HFFc6 (cell line): ENCODE results near the gene RANBP10. TPM values are rescaled to one million over a fixed set of nuclear protein-coding genes. Genes with fewer than 3 reads are reported as not detected.

Experiments
- DNase-seq: peaks from one replicate; pipeline ENCODE4 v3.0.0-alpha.2; 2018
- H3K27ac Mint-ChIP-seq: 2 replicates; pipeline ENCODE4 v1.8.0; 2020; ENCODE audit warnings: mild to moderate bottlenecking, mixed read lengths
- H3K27me3 Mint-ChIP-seq: 2 replicates; pipeline ENCODE4 v1.8.0; 2021; ENCODE audit warnings: mild to moderate bottlenecking, moderate library complexity, mixed read lengths; ENCODE audit not compliant: insufficient read depth
- H3K36me3 Mint-ChIP-seq: 2 replicates; pipeline ENCODE4 v1.8.0; 2021; ENCODE audit warnings: low read depth, mixed read lengths
- H3K4me1 Mint-ChIP-seq: 2 replicates; pipeline ENCODE4 v1.8.0; 2020; ENCODE audit warnings: low read depth, mixed read lengths
- H3K4me3 Mint-ChIP-seq: 2 replicates; pipeline ENCODE4 v1.8.0; 2020; ENCODE audit warnings: mild to moderate bottlenecking, moderate library complexity, mixed read lengths
- H3K9me3 Mint-ChIP-seq: 2 replicates; pipeline ENCODE4 v1.8.0; 2020; ENCODE audit warnings: mild to moderate bottlenecking, mixed read lengths
- total RNA-seq, 6 experiments: library from RNA; stranded (reverse); fragmentation: NEBNext Ultra II Directional; extraction: Animal tissue kit (Norgen Biotek cat#: 25700); gene quantifications; 2 replicates in 1 of 6; 3 replicates in 5 of 6; pipeline ENCODE4 v1.2.3, GENCODE V29; 2021
- TF ChIP-seq, protein P1 (sequence below): fragments of 200-600 bp; sonication (generic); IDR thresholded peaks from 2 replicates; pipeline ENCODE4 v1.5.0; 2021; ENCODE audit warnings: antibody characterized with exemption, mild to moderate bottlenecking

The RANBP10 gene
- total RNA-seq, 6 experiments from 2014 or later: 11.5 to 15.6 (median 12.8) TPM

DNA sequence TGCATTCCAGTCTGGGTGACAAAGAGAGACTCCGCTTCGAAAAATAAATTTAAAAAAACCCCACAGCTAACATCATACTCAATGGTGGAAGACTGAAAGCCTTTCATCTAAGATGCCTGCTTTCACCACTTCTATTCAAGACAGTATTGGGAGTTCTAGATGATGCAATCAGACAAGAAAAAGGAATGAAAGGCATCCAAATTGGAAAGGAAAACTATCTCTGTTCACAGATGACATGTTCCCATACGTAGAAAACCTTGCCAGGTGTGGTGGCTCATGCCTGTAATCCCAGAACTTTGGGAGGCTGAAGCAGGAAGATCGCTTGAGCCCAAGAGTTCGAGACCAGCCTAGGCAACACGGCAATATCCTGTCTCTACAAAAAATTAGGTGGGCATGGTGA lies 31.1 kb downstream of the RANBP10 start:
- TF ChIP-seq, protein P1, sequence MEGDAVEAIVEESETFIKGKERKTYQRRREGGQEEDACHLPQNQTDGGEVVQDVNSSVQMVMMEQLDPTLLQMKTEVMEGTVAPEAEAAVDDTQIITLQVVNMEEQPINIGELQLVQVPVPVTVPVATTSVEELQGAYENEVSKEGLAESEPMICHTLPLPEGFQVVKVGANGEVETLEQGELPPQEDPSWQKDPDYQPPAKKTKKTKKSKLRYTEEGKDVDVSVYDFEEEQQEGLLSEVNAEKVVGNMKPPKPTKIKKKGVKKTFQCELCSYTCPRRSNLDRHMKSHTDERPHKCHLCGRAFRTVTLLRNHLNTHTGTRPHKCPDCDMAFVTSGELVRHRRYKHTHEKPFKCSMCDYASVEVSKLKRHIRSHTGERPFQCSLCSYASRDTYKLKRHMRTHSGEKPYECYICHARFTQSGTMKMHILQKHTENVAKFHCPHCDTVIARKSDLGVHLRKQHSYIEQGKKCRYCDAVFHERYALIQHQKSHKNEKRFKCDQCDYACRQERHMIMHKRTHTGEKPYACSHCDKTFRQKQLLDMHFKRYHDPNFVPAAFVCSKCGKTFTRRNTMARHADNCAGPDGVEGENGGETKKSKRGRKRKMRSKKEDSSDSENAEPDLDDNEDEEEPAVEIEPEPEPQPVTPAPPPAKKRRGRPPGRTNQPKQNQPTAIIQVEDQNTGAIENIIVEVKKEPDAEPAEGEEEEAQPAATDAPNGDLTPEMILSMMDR: no peak
- Mint-ChIP-seq H3K4me1 (peaks cover 20% of the 10 kb centered on the region), H3K36me3 (peaks cover 23% of the 10 kb centered on the region), H3K4me3 (no peak overlapping the region), H3K27me3 (peaks cover 2% of the 10 kb centered on the region; the same call in 1 of the 2 replicates), H3K27ac (no peak overlapping the region), H3K9me3 (no peaks in the 10 kb centered on the region)
- no peak for DNase-seq

DNA sequence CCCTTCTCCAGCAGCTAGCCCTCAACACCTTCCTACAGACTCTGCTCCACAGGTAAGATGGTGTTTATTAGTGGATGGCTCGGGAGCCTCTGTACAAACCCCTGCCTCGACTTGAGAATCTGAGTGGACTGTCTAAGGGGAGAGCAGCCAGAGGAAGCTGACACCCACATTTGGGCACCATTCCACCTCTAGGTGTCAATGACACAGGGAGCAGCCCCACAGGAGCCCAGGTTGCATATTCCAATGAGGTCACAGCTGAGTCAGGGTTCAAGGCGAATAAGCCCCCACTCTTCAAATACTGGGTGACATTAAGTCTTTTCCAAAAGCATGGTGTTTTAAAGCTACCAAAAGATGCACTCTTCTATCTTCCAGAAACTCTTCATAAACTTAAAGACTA lies 31.9 kb downstream of the RANBP10 start:
- Mint-ChIP-seq H3K4me3 (no peak overlapping the region), H3K36me3 (peaks cover 23% of the 10 kb centered on the region), H3K9me3 (no peaks in the 10 kb centered on the region), H3K27ac (no peak overlapping the region), H3K27me3 (peaks cover 2% of the 10 kb centered on the region; the same call in 1 of the 2 replicates), H3K4me1 (peaks cover 24% of the 10 kb centered on the region)
- TF ChIP-seq, protein P1: no peak
- DNase-seq: no peak

DNA sequence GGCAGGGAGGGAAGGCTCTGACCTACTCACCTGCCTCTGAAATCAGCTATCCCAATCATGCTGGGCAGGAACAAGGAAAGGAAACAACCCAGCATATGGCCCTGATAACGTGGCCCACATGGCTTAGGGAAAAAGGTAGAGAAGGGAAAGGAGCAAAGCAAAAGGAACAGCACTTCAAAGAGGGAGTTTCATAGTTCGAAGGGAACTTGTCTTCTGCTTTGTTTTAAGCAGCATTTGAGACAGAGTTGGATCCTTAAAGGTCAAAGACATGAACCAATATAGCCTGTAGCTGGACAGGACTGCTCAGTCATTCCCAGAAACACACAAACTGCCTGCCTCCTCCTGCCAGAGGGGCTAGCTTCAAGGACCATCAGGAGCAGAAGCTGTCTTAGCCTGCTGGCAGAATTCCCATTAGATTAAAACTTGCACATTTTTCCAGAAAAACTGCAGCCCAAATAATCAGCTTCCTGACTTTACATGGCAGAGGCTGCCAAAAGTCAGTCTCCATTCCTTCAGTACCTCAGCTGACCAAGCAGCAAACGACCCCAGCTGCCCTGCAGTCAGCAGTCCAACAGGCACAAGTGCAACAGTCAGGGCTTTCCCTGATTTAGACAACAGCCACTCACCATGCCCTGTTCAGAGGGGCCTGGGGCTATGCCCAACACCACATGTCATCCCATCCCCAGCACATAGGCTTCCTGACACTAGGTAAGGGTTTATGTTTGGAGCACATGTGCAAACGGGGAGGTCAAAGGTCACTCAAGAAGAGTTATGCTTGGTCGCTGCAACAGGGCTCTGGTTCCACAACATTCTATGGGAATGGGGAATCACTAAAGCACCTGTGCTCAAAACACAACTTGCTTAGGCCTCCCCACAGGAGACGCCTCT lies 32.5 kb downstream of the RANBP10 start:
- Mint-ChIP-seq H3K27me3 (peaks cover 2% of the 10 kb centered on the region; the same call in 1 of the 2 replicates), H3K4me3 (no peak overlapping the region), H3K9me3 (no peaks in the 10 kb centered on the region), H3K27ac (0 out of 2 replicates have a peak overlapping the region, but pooled peaks have one; percentile 38), H3K4me1 (peaks cover 24% of the 10 kb centered on the region), H3K36me3 (peaks cover 23% of the 10 kb centered on the region)
- TF ChIP-seq, protein P1: no peak
- no peak for DNase-seq

DNA sequence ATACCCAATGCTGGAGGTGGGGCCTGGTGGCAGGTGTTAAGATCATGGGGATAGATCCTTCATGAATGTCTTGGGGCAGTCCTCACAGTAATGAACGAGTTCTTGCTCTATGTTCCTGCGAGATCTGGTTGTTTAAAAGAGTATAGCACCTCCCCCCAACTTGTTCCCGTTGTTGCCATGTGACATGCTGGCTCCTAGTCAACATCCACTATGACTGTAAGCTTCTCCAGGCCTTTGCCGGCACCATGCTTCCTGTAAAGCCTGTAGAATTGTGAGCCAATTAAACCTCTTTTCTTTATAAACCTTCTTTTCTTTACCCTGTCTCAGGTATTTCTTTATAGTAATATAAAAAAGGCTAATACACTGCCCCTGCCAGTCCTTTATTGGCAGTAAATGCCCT lies 33.3 kb downstream of the RANBP10 start:
- no peak overlapping the region for H3K27ac Mint-ChIP-seq
- H3K4me3 Mint-ChIP-seq: no peak overlapping the region
- H3K36me3 Mint-ChIP-seq: peaks cover 23% of the 10 kb centered on the region

DNA sequence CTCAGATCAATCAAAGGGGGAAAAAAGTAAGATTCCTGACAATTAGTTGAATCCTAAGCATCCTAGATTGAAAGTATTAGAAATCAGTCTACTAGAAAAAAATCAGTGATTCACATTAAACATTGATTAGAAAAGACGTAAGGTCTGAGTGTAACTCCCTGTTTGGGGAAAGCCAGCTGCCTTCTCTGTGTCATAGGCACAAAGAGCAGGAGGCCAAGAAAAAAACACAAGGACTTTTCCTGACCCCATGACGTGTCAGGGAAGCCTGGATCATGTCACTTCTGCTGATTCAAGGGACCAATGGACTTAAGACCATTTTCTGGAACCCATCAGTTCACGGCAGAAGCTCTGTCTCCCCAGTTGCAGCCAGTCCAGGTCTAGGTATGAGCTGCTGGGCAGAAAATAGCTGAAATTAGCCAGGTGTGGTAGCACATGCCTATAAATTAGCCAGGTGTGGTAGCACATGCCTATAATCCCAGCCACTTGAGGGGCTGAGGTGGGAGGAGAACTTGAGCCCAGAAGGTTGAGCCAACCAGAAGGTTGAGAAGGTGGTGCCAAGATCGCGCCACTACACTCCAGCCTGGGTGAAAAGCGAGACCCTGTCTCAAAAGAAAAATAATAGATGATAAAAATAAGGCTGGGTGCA lies 35.9 kb downstream of the RANBP10 start:
- Mint-ChIP-seq H3K27ac (no peak overlapping the region; the same call in 1 of the 2 replicates), H3K9me3 (no peaks in the 10 kb centered on the region), H3K27me3 (no peaks in the 10 kb centered on the region), H3K36me3 (peaks cover 32% of the 10 kb centered on the region), H3K4me3 (no peak overlapping the region), H3K4me1 (peaks cover 24% of the 10 kb centered on the region)
- DNase-seq: no peak
- TF ChIP-seq, protein P1: no peak

More for the DNA sequence above, 33.3 kb downstream of the RANBP10 start:
- Mint-ChIP-seq H3K4me1 (peaks cover 24% of the 10 kb centered on the region), H3K9me3 (no peaks in the 10 kb centered on the region), H3K27me3 (no peaks in the 10 kb centered on the region; the same call in 1 of the 2 replicates)
- TF ChIP-seq, protein P1: no peak
- DNase-seq: no peak
